ENCODE results near the gene PDLIM5.
"Not testable (repeated sequence)": the region's sequence is repeated elsewhere in the genome, so short reads cannot be mapped to it uniquely, and the experiment has no call there.

The PDLIM5 gene

GRCh38 chr4:94660614-94661013 is 208.9 kb downstream of the PDLIM5 start:
- H3K36me3 ChIP-seq (ENCODE audit: control insufficient read depth, insufficient read depth, low read length, severe bottlenecking): peaks cover 54% of the 10 kb centered on the region
- H3K4me1 ChIP-seq (ENCODE audit: control insufficient read depth, insufficient read depth, low read length): peaks cover 3% of the 10 kb centered on the region
- H3K4me3 ChIP-seq (ENCODE audit: low read length): no peak overlapping the region
- H3K27me3 ChIP-seq (replicated peaks; ENCODE audit: control insufficient read depth, insufficient read depth, low read length): no peaks in the 10 kb centered on the region
- no peak for DNase-seq (ENCODE audit: low read depth)
- no peaks in the 10 kb centered on the region for H3K9me3 ChIP-seq (ENCODE audit: control insufficient read depth, low read length)
- no peak overlapping the region for H3K9ac ChIP-seq (ENCODE audit: low read length)

- peaks cover 45% of the 10 kb centered on the region for H3K36me3 ChIP-seq (ENCODE audit: control insufficient read depth, insufficient read depth, low read length, severe bottlenecking)
- not testable (repeated sequence) for H3K4me3 ChIP-seq (ENCODE audit: low read length); H3K9ac ChIP-seq (ENCODE audit: low read length); H3K4me1 ChIP-seq (ENCODE audit: control insufficient read depth, insufficient read depth, low read length); H3K27me3 ChIP-seq (replicated peaks; ENCODE audit: control insufficient read depth, insufficient read depth, low read length); H3K9me3 ChIP-seq (ENCODE audit: control insufficient read depth, low read length); DNase-seq (ENCODE audit: low read depth)
Measured at GRCh38 chr4:94665021-94665420, 213.3 kb downstream of the PDLIM5 start.

- Histone ChIP-seq H3K9ac (ENCODE audit: low read length) (no peak overlapping the region), H3K27me3 (replicated peaks; ENCODE audit: control insufficient read depth, insufficient read depth, low read length) (no peaks in the 10 kb centered on the region), H3K9me3 (ENCODE audit: control insufficient read depth, low read length) (no peaks in the 10 kb centered on the region), H3K36me3 (ENCODE audit: control insufficient read depth, insufficient read depth, low read length, severe bottlenecking) (peaks cover 42% of the 10 kb centered on the region), H3K4me3 (ENCODE audit: low read length) (no peak overlapping the region), H3K4me1 (ENCODE audit: control insufficient read depth, insufficient read depth, low read length) (peaks cover 7% of the 10 kb centered on the region)
- DNase-seq (ENCODE audit: low read depth): no peak
Measured at GRCh38 chr4:94665500-94666404, 214.0 kb downstream of the PDLIM5 start.

GRCh38 chr4:94668724-94669123 is 217.0 kb downstream of the PDLIM5 start:
- peaks cover 7% of the 10 kb centered on the region for H3K4me1 ChIP-seq (ENCODE audit: control insufficient read depth, insufficient read depth, low read length)
- H3K27me3 ChIP-seq (replicated peaks; ENCODE audit: control insufficient read depth, insufficient read depth, low read length): no peaks in the 10 kb centered on the region
- no peak overlapping the region for H3K4me3 ChIP-seq (ENCODE audit: low read length)

GRCh38 chr4:94669672-94670664 is 218.2 kb downstream of the PDLIM5 start:
- no peaks in the 10 kb centered on the region for H3K27me3 ChIP-seq (replicated peaks; ENCODE audit: control insufficient read depth, insufficient read depth, low read length)
- no peak overlapping the region for H3K4me3 ChIP-seq (ENCODE audit: low read length)
- no peak overlapping the region for H3K9ac ChIP-seq (ENCODE audit: low read length)

More at GRCh38 chr4:94668724-94669123, 217.0 kb downstream of the PDLIM5 start:
- Histone ChIP-seq H3K9ac (ENCODE audit: low read length) (no peak overlapping the region), H3K9me3 (ENCODE audit: control insufficient read depth, low read length) (no peaks in the 10 kb centered on the region), H3K36me3 (ENCODE audit: control insufficient read depth, insufficient read depth, low read length, severe bottlenecking) (peaks cover 31% of the 10 kb centered on the region)
- DNase-seq (ENCODE audit: low read depth): no peak

GRCh38 chr4:94671113-94671512 is 219.4 kb downstream of the PDLIM5 start:
- H3K36me3 ChIP-seq (ENCODE audit: control insufficient read depth, insufficient read depth, low read length, severe bottlenecking): peaks cover 21% of the 10 kb centered on the region
- H3K9me3 ChIP-seq (ENCODE audit: control insufficient read depth, low read length): no peaks in the 10 kb centered on the region
- H3K9ac ChIP-seq (ENCODE audit: low read length): no peak overlapping the region
- no peaks in the 10 kb centered on the region for H3K27me3 ChIP-seq (replicated peaks; ENCODE audit: control insufficient read depth, insufficient read depth, low read length)
- DNase-seq (ENCODE audit: low read depth): no peak
- H3K4me3 ChIP-seq (ENCODE audit: low read length): no peak overlapping the region
- H3K4me1 ChIP-seq (ENCODE audit: control insufficient read depth, insufficient read depth, low read length): no peaks in the 10 kb centered on the region

More at GRCh38 chr4:94669672-94670664, 218.2 kb downstream of the PDLIM5 start:
- no peak for DNase-seq (ENCODE audit: low read depth)
- Histone ChIP-seq H3K36me3 (ENCODE audit: control insufficient read depth, insufficient read depth, low read length, severe bottlenecking) (peaks cover 22% of the 10 kb centered on the region), H3K9me3 (ENCODE audit: control insufficient read depth, low read length) (no peaks in the 10 kb centered on the region), H3K4me1 (ENCODE audit: control insufficient read depth, insufficient read depth, low read length) (peaks cover 7% of the 10 kb centered on the region)

GRCh38 chr4:94673961-94674360 is 222.2 kb downstream of the PDLIM5 start:
- peaks cover 6% of the 10 kb centered on the region for H3K36me3 ChIP-seq (ENCODE audit: control insufficient read depth, insufficient read depth, low read length, severe bottlenecking)
- no peak overlapping the region for H3K9ac ChIP-seq (ENCODE audit: low read length)
- no peak overlapping the region for H3K4me3 ChIP-seq (ENCODE audit: low read length)
- no peak for DNase-seq (ENCODE audit: low read depth)
- H3K4me1 ChIP-seq (ENCODE audit: control insufficient read depth, insufficient read depth, low read length): peaks cover 18% of the 10 kb centered on the region
- H3K27me3 ChIP-seq (replicated peaks; ENCODE audit: control insufficient read depth, insufficient read depth, low read length): no peaks in the 10 kb centered on the region
- no peaks in the 10 kb centered on the region for H3K9me3 ChIP-seq (ENCODE audit: control insufficient read depth, low read length)

GRCh38 chr4:94676970-94677369 is 225.2 kb downstream of the PDLIM5 start:
- H3K9me3 ChIP-seq (ENCODE audit: control insufficient read depth, low read length): no peaks in the 10 kb centered on the region
- H3K4me1 ChIP-seq (ENCODE audit: control insufficient read depth, insufficient read depth, low read length): peaks cover 20% of the 10 kb centered on the region
- no peaks in the 10 kb centered on the region for H3K27me3 ChIP-seq (replicated peaks; ENCODE audit: control insufficient read depth, insufficient read depth, low read length)
- H3K9ac ChIP-seq (ENCODE audit: low read length): no peak overlapping the region
- H3K36me3 ChIP-seq (ENCODE audit: control insufficient read depth, insufficient read depth, low read length, severe bottlenecking): no peaks in the 10 kb centered on the region
- no peak overlapping the region for H3K4me3 ChIP-seq (ENCODE audit: low read length)
- DNase-seq (ENCODE audit: low read depth): peak; percentile 41

- no peak for DNase-seq (ENCODE audit: low read depth)
- Histone ChIP-seq H3K9me3 (ENCODE audit: control insufficient read depth, low read length) (no peaks in the 10 kb centered on the region), H3K27me3 (replicated peaks; ENCODE audit: control insufficient read depth, insufficient read depth, low read length) (no peaks in the 10 kb centered on the region)
Measured at GRCh38 chr4:94678896-94679295, 227.2 kb downstream of the PDLIM5 start.

GRCh38 chr4:94680176-94680862 is 228.6 kb downstream of the PDLIM5 start:
- Histone ChIP-seq H3K9ac (ENCODE audit: low read length) (no peak overlapping the region), H3K9me3 (ENCODE audit: control insufficient read depth, low read length) (no peaks in the 10 kb centered on the region), H3K27me3 (replicated peaks; ENCODE audit: control insufficient read depth, insufficient read depth, low read length) (no peaks in the 10 kb centered on the region), H3K4me3 (ENCODE audit: low read length) (no peak overlapping the region), H3K36me3 (ENCODE audit: control insufficient read depth, insufficient read depth, low read length, severe bottlenecking) (no peaks in the 10 kb centered on the region), H3K4me1 (ENCODE audit: control insufficient read depth, insufficient read depth, low read length) (peaks cover 20% of the 10 kb centered on the region)
- DNase-seq (ENCODE audit: low read depth): no peak

More at GRCh38 chr4:94678896-94679295, 227.2 kb downstream of the PDLIM5 start:
- H3K9ac ChIP-seq (ENCODE audit: low read length): no peak overlapping the region
- H3K4me3 ChIP-seq (ENCODE audit: low read length): no peak overlapping the region
- no peaks in the 10 kb centered on the region for H3K36me3 ChIP-seq (ENCODE audit: control insufficient read depth, insufficient read depth, low read length, severe bottlenecking)
- H3K4me1 ChIP-seq (ENCODE audit: control insufficient read depth, insufficient read depth, low read length): peaks cover 20% of the 10 kb centered on the region
